MM.1S (cell line): ENCODE data around the gene SH3BP5L.
A peak's percentile ranks its signal among the peaks of the same experiment; 100 is the strongest.

Experiments used
- DNase-seq: peaks from one replicate; pipeline ENCODE4 v3.0.0-alpha.2; 2015
- H2AFZ ChIP-seq: fragments of 300-600 bp; sonication (generic); 2 replicates; pipeline ENCODE4 v1.6.0; 2016; ENCODE audit warnings: antibody characterized with exemption, low read length
- H3F3A ChIP-seq: fragments of 300-600 bp; sonication (generic); 2 replicates; pipeline ENCODE4 v1.6.1; 2016; ENCODE audit warnings: mild to moderate bottlenecking, antibody characterized with exemption, low read length, moderate library complexity, mixed read lengths; ENCODE audit not compliant: insufficient read depth
- H3K27ac ChIP-seq: fragments of 300-600 bp; sonication (generic); 2 replicates; pipeline ENCODE4 v1.5.1; 2016; ENCODE audit warnings: mild to moderate bottlenecking, low read length
- H3K27me3 ChIP-seq: fragments of 300-600 bp; sonication (generic); replicated peaks from 2 replicates; pipeline ENCODE4 v1.6.0; 2016; ENCODE audit warnings: low read length; ENCODE audit not compliant: insufficient read depth
- H3K36me3 ChIP-seq: fragments of 300-600 bp; sonication (generic); replicated peaks from 2 replicates; pipeline ENCODE4 v1.6.1; 2016; ENCODE audit warnings: mild to moderate bottlenecking, low read length, mixed read lengths; ENCODE audit not compliant: insufficient read depth
- H3K4me1 ChIP-seq: fragments of 300-600 bp; sonication (generic); 2 replicates; pipeline ENCODE4 v1.6.1; 2016; ENCODE audit warnings: low read length, mixed read lengths
- H3K4me2 ChIP-seq: fragments of 300-600 bp; sonication (generic); 2 replicates; pipeline ENCODE4 v1.6.0; 2016; ENCODE audit warnings: low read depth, low read length
- H3K4me3 ChIP-seq: fragments of 300-600 bp; sonication (generic); 2 replicates; pipeline ENCODE4 v1.5.1; 2016; ENCODE audit warnings: low read length, mixed read lengths
- H3K79me2 ChIP-seq: fragments of 300-600 bp; sonication (generic); 2 replicates; pipeline ENCODE4 v1.6.1; 2016; ENCODE audit warnings: mixed run types, low read length, mixed read lengths
- H3K9ac ChIP-seq: fragments of 300-600 bp; sonication (generic); 2 replicates; pipeline ENCODE4 v1.6.1; 2016; ENCODE audit warnings: low read length, mixed read lengths
- H3K9me2 ChIP-seq: fragments of 300-600 bp; sonication (generic); replicated peaks from 2 replicates; pipeline ENCODE4 v1.6.1; 2016; ENCODE audit warnings: mild to moderate bottlenecking, low read length, mixed read lengths; ENCODE audit not compliant: insufficient read depth
- H3K9me3 ChIP-seq: fragments of 300-600 bp; sonication (generic); replicated peaks from 2 replicates; pipeline ENCODE4 v1.6.1; 2016; ENCODE audit warnings: mild to moderate bottlenecking, low read length, mixed read lengths; ENCODE audit not compliant: insufficient read depth
- H4K20me1 ChIP-seq: fragments of 300-600 bp; sonication (generic); 2 replicates; pipeline ENCODE4 v1.6.1; 2016; ENCODE audit warnings: mild to moderate bottlenecking, low read length, moderate library complexity, mixed read lengths; ENCODE audit not compliant: insufficient read depth
- CTCF ChIP-seq: fragments of 300-600 bp; sonication (generic); IDR thresholded peaks from 2 replicates; pipeline ENCODE4 v1.5.1; 2016; ENCODE audit warnings: antibody characterized with exemption, low read length, mixed read lengths
- EZH2 ChIP-seq: fragments of 300-600 bp; sonication (generic); optimal IDR thresholded peaks from 2 replicates; pipeline ENCODE3; 2017; ENCODE audit warnings: low read depth, mild to moderate bottlenecking, antibody characterized with exemption, low read length, mixed read lengths
- EZH2phosphoT487 ChIP-seq: fragments of 300-600 bp; sonication (generic); IDR thresholded peaks from 2 replicates; pipeline ENCODE4 v1.6.1; 2018; ENCODE audit warnings: antibody characterized with exemption, low read length

Gene SH3BP5L

GRCh38 chr1:248858891-248859889 is 33.5 kb upstream of the SH3BP5L start, which contains the start of gene ZNF692:
TSS of gene ZNF692 (minus strand) at chr1:248859085. CDS start at chr1:248858309, 776 bp downstream.
- Histone ChIP-seq H3K9ac (peak within 1 kb of the TSS; percentile 81), H3K4me1 (peaks cover 28% of the 10 kb centered on the region)

GRCh38 chr1:248858096-248858890 is 32.6 kb upstream of the SH3BP5L start:
- no peaks in the 10 kb centered on the region for H3K9me3 ChIP-seq
- DNase-seq: peak; percentile 83
- TF ChIP-seq EZH2: no peak
- no peak for TF ChIP-seq EZH2phosphoT487
- TF ChIP-seq CTCF: peak; percentile 70
- H3K27ac ChIP-seq: peak overlapping the region; percentile 55; the same call in 1 of the 2 replicates
- peak overlapping the region; percentile 81 for H3K9ac ChIP-seq
- no peaks in the 10 kb centered on the region for H3K9me2 ChIP-seq
- peaks cover 5% of the 10 kb centered on the region; the same call in 1 of the 2 replicates for H3F3A ChIP-seq
- H3K36me3 ChIP-seq: no peaks in the 10 kb centered on the region
- H3K27me3 ChIP-seq: peaks cover 14% of the 10 kb centered on the region
- H3K4me1 ChIP-seq: peaks cover 22% of the 10 kb centered on the region
- peak overlapping the region; percentile 61 for H2AFZ ChIP-seq
- no peaks in the 10 kb centered on the region for H4K20me1 ChIP-seq
- peak overlapping the region; percentile 67 for H3K4me3 ChIP-seq
- H3K4me2 ChIP-seq: peak overlapping the region; percentile 78
- H3K79me2 ChIP-seq: peaks cover 20% of the 10 kb centered on the region

More at GRCh38 chr1:248858891-248859889, 33.5 kb upstream of the SH3BP5L start, which contains the start of gene ZNF692:
- Histone ChIP-seq H3K27ac (peak within 1 kb of the TSS; percentile 55; the same call in 1 of the 2 replicates), H3K4me2 (peak within 1 kb of the TSS; percentile 97), H3K9me2 (no peaks in the 10 kb centered on the region), H3K27me3 (peaks cover 14% of the 10 kb centered on the region), H3K4me3 (peak within 1 kb of the TSS; percentile 67), H2AFZ (peak within 1 kb of the TSS; percentile 87), H3F3A (peaks cover 5% of the 10 kb centered on the region; the same call in 1 of the 2 replicates), H3K9me3 (no peaks in the 10 kb centered on the region), H3K36me3 (no peaks in the 10 kb centered on the region), H4K20me1 (no peaks in the 10 kb centered on the region), H3K79me2 (peaks cover 17% of the 10 kb centered on the region)
- TF ChIP-seq CTCF (no peak), EZH2phosphoT487 (no peak), EZH2 (no peak)
- DNase-seq: peak; percentile 100

GRCh38 chr1:248857749-248858095 is 32.0 kb upstream of the SH3BP5L start:
- Histone ChIP-seq H2AFZ (peak overlapping the region; percentile 61), H3K27ac (peak overlapping the region; percentile 55; the same call in 1 of the 2 replicates)
- TF ChIP-seq EZH2phosphoT487: no peak
- no peak for TF ChIP-seq EZH2
- no peak for TF ChIP-seq CTCF

More at GRCh38 chr1:248857749-248858095, 32.0 kb upstream of the SH3BP5L start:
- Histone ChIP-seq H3K9me2 (no peaks in the 10 kb centered on the region), H3K27me3 (peaks cover 14% of the 10 kb centered on the region), H3F3A (peaks cover 2% of the 10 kb centered on the region; the same call in 1 of the 2 replicates), H3K79me2 (peaks cover 20% of the 10 kb centered on the region), H3K4me3 (peak overlapping the region; percentile 67), H4K20me1 (no peaks in the 10 kb centered on the region), H3K9ac (peak overlapping the region; percentile 81), H3K4me2 (peak overlapping the region; percentile 78), H3K36me3 (no peaks in the 10 kb centered on the region), H3K4me1 (peaks cover 21% of the 10 kb centered on the region), H3K9me3 (no peaks in the 10 kb centered on the region)
- no peak for DNase-seq
